Panc1 (cell line): ENCODE results near the gene UCHL5.

Experiments used
- CTCF ChIP-seq: fragments of 450-650 bp; IDR thresholded peaks from 2 replicates; pipeline ENCODE4 v1.5.1; 2017; ENCODE audit warnings: mild to moderate bottlenecking
- POLR2AphosphoS5 ChIP-seq: IDR thresholded peaks from 2 replicates; pipeline ENCODE4 v1.6.1; 2012; ENCODE audit warnings: mild to moderate bottlenecking, low read depth, low read length, moderate library complexity
- REST ChIP-seq, 2 experiments: IDR thresholded peaks; 2 replicates each; pipeline ENCODE4 v1.6.1; 2011 to 2012; ENCODE audit warnings: low read depth in 2 of 2, control low read depth in 1 of 2, low read length in 1 of 2, mild to moderate bottlenecking in 1 of 2, moderate library complexity in 1 of 2; ENCODE audit not compliant: insufficient read depth in 1 of 2
- TCF7L2 ChIP-seq: IDR thresholded peaks from 2 replicates; pipeline ENCODE4 v1.6.1; 2011; ENCODE audit warnings: mild to moderate bottlenecking, low read depth, low read length, inconsistent platforms

- no peak for TF ChIP-seq CTCF
- TF ChIP-seq TCF7L2 = no peak
- TF ChIP-seq POLR2AphosphoS5 = no peak
- no peak for TF ChIP-seq REST (IDR thresholded peaks at IDR 0.05; ENCODE audit: insufficient read depth in 1 of 2, low read depth in 2 of 2, low read length in 1 of 2)
Observed at GRCh38 chr1:193086342-193086741, 27.2 kb upstream of the UCHL5 start.
